CD8-positive, alpha-beta memory T cell (primary cell): ENCODE data around the gene SYNE2. TPM values are rescaled to one million over a fixed set of nuclear protein-coding genes. Genes with fewer than 3 reads are reported as not detected.

ENCODE experiments used
- CTCF ChIA-PET: fragments of 350-600 bp; sonication (Branson Sonifier 250); formaldehyde crosslinking; loops from one replicate; lab custom pipeline; 2021; ENCODE audit warnings: antibody characterized with exemption; lab: Charles Lee
- POLR2A ChIA-PET: fragments of 350-600 bp; sonication (Branson Sonifier 250); formaldehyde crosslinking; loops from one replicate; lab custom pipeline; 2021; ENCODE audit warnings: antibody characterized with exemption; lab: Charles Lee
- DNase-seq, 5 donors: peaks; one replicate each; pipeline versions ENCODE4 v3.0.0 to v3.0.0-alpha.2; 2020 to 2022; ENCODE audit warnings: mixed read lengths in 1 of 5
- H3K27ac ChIP-seq: one replicate; pipeline ENCODE4 v1.7.0; 2013; ENCODE audit warnings: low read depth, mild to moderate bottlenecking, low read length, moderate library complexity
- H3K27me3 ChIP-seq: 2 replicates; pipeline ENCODE4 v1.7.0; 2013; ENCODE audit warnings: low read length, mild to moderate bottlenecking; ENCODE audit not compliant: insufficient read depth, poor library complexity, severe bottlenecking
- H3K36me3 ChIP-seq: 2 replicates; pipeline ENCODE4 v1.7.0; 2013; ENCODE audit warnings: mild to moderate bottlenecking, low read length, moderate library complexity; ENCODE audit not compliant: insufficient read depth
- H3K4me1 ChIP-seq: 2 replicates; pipeline ENCODE4 v1.7.0; 2013; ENCODE audit warnings: mild to moderate bottlenecking, low read length, moderate library complexity; ENCODE audit not compliant: insufficient read depth
- H3K4me3 ChIP-seq: 2 replicates; pipeline ENCODE4 v1.7.0; 2013; ENCODE audit warnings: mild to moderate bottlenecking, low read length
- H3K9me3 ChIP-seq: 2 replicates; pipeline ENCODE4 v1.7.0; 2013; ENCODE audit warnings: mild to moderate bottlenecking, low read length
- H3K27ac Mint-ChIP-seq, 8 donors: one replicate each; pipeline ENCODE4 v1.8.0; 2020 to 2021; ENCODE audit warnings: mixed read lengths in 8 of 8, mild to moderate bottlenecking in 6 of 8, inconsistent platforms in 3 of 8, moderate library complexity in 3 of 8
- H3K27me3 Mint-ChIP-seq, 2 donors: one replicate each; pipeline ENCODE4 v1.8.0; 2020 to 2021; ENCODE audit warnings: mixed read lengths in 2 of 2, mild to moderate bottlenecking in 1 of 2, moderate library complexity in 1 of 2
- H3K36me3 Mint-ChIP-seq, 3 donors: one replicate each; pipeline ENCODE4 v1.8.0; 2020 to 2021; ENCODE audit warnings: mixed read lengths in 3 of 3, inconsistent platforms in 1 of 3, mild to moderate bottlenecking in 1 of 3
- H3K4me1 Mint-ChIP-seq, 3 donors: one replicate each; pipeline ENCODE4 v1.8.0; 2020 to 2021; ENCODE audit warnings: mixed read lengths in 3 of 3, inconsistent platforms in 1 of 3, mild to moderate bottlenecking in 1 of 3
- H3K4me3 Mint-ChIP-seq, 7 donors: one replicate each; pipeline ENCODE4 v1.8.0; 2020 to 2021; ENCODE audit warnings: mixed read lengths in 7 of 7, mild to moderate bottlenecking in 6 of 7, moderate library complexity in 4 of 7, inconsistent platforms in 2 of 7
- H3K9me3 Mint-ChIP-seq, 5 donors: one replicate each; pipeline ENCODE4 v1.8.0; 2020 to 2022; ENCODE audit warnings: mixed read lengths in 5 of 5, mild to moderate bottlenecking in 3 of 5, moderate library complexity in 2 of 5, inconsistent platforms in 1 of 5
- polyA plus RNA-seq: library from polyadenylated mRNA; unstranded; fragments of 300-500 nt; fragmentation: Illumina TruSeq; gene quantifications from one replicate; pipeline ENCODE4 v1.2.3, GENCODE V29; 2021
- total RNA-seq, 2 experiments: library from RNA; stranded (reverse); gene quantifications; one replicate each; pipeline ENCODE4 v1.2.3, GENCODE V29; 2021

SYNE2 gene
- total and polyA plus RNA-seq, 3 experiments from 2014 or later = 45.2 to 104 (median 45.6) TPM

DNA sequence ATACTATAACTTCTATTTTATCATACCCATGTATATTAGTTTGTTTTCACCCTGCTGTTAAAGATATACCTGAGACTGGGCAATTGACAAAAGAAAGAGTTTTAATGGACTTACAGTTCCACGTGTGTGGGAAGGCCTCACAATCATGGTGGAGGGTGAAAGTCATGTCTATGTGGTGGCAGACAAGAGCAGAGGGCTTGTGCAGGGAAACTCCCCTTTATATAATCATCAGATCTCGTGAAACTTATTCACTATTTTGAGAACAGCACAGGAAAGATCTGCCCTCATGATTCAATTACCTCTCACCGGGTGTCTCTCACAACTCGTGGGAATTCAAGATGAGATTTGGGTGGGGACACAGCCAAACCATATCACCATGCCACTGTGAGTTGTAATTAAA lies 135.8 kb downstream of the SYNE2 start:
- Mint-ChIP-seq H3K36me3 (peaks cover 5 to 67% (median 21%) of the 10 kb centered on the region in 3 donors), H3K4me1 (peaks cover 10 to 16% (median 13%) of the 10 kb centered on the region in 3 donors), H3K27ac (peak overlapping the region in 6 of 8 donors; percentile 2 to 78 (median 34)), H3K4me3 (no peak overlapping the region), H3K9me3 (no peaks in the 10 kb centered on the region), H3K27me3 (no peaks in the 10 kb centered on the region)
- Histone ChIP-seq H3K9me3 (no peaks in the 10 kb centered on the region), H3K36me3 (peaks cover 15% of the 10 kb centered on the region), H3K4me3 (no peak overlapping the region), H3K27ac (no peak overlapping the region), H3K4me1 (no peaks in the 10 kb centered on the region), H3K27me3 (no peaks in the 10 kb centered on the region)
- ChIA-PET CTCF (interaction anchor here (0.7 kb wide), 1 partner anchor 11 kb away, joined by 3 read pairs; no protein-coding TSS in a partner anchor), POLR2A (no interaction called here)
- no peak for DNase-seq

DNA sequence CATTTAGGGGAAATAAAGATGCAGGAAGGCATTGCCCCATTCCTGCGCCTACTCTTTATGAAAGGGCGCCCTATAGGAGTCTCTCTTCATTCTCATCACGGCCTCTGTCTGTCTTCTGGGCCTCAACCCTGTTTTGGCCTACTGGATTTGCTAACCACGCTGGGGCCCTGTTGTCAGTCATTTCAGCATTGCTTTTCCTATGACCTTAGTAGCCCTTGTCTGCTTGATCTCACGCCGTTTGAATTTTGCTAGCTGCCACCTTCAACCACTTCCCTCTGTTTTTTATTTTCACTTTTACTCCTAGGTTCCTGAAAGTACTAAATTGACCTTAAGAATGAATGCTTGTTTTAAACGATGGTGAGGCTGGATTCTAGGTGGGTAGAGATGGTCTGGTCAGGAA lies 139.0 kb downstream of the SYNE2 start:
- Histone ChIP-seq H3K27me3 (no peaks in the 10 kb centered on the region), H3K9me3 (no peaks in the 10 kb centered on the region), H3K36me3 (peaks cover 22% of the 10 kb centered on the region), H3K27ac (no peak overlapping the region), H3K4me1 (no peaks in the 10 kb centered on the region), H3K4me3 (no peak overlapping the region)
- Mint-ChIP-seq H3K9me3 (no peaks in the 10 kb centered on the region), H3K27ac (peak overlapping the region in 6 of 8 donors; percentile 31 to 84 (median 66)), H3K4me1 (peaks cover 10 to 16% (median 13%) of the 10 kb centered on the region in 3 donors), H3K4me3 (peak overlapping the region in 1 of 7 donors; percentile 29), H3K36me3 (peaks cover 5 to 77% (median 31%) of the 10 kb centered on the region in 3 donors), H3K27me3 (no peaks in the 10 kb centered on the region)
- no peak for DNase-seq
- POLR2A ChIA-PET = no interaction called here
- CTCF ChIA-PET = interaction anchor here (1.0 kb wide), 1 partner anchor 303 kb away, joined by 3 read pairs; no protein-coding TSS in a partner anchor

DNA sequence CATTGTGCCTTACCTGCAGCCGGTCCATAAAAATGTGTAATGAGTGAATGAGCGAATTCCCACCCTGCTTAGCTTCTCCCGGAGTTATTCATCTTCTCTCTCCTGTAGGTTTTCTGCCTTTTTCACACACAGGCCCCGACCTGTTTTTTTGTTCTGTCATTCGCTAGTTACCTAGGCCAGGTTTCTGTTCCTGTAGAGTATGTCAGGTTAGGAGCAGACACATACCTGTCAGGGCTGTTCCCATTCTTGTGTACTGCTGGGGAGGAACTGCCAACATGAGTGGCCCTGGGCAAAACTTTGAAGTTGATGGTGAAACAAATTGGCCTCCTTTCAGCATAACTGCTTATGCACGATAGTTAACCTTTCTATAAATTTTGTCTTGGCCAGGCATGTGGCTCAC lies 140.1 kb downstream of the SYNE2 start:
- H3K27ac Mint-ChIP-seq = peak overlapping the region in 7 of 8 donors; percentile 1 to 78 (median 71)

GRCh38 chr14:63993992-63994391 lies 141.2 kb downstream of the SYNE2 start:
- Histone ChIP-seq H3K36me3 (peaks cover 35% of the 10 kb centered on the region), H3K27ac (no peak overlapping the region), H3K4me1 (no peaks in the 10 kb centered on the region), H3K4me3 (no peak overlapping the region), H3K27me3 (no peaks in the 10 kb centered on the region), H3K9me3 (no peaks in the 10 kb centered on the region)
- no peaks in the 10 kb centered on the region for H3K9me3 Mint-ChIP-seq
- CTCF ChIA-PET = no interaction called here
- POLR2A ChIA-PET = no interaction called here
- H3K4me3 Mint-ChIP-seq = no peak overlapping the region
- peak overlapping the region in 3 of 8 donors; percentile 18 to 64 (median 61) for H3K27ac Mint-ChIP-seq
- H3K27me3 Mint-ChIP-seq = no peaks in the 10 kb centered on the region
- H3K4me1 Mint-ChIP-seq = peaks cover 8 to 16% (median 10%) of the 10 kb centered on the region in 3 donors
- DNase-seq = peak in 1 of 5 donors; percentile 4
- peaks cover 12 to 84% (median 35%) of the 10 kb centered on the region in 3 donors for H3K36me3 Mint-ChIP-seq

More for the DNA sequence above, 140.1 kb downstream of the SYNE2 start:
- DNase-seq = no peak
- ChIA-PET POLR2A (no interaction called here), CTCF (no interaction called here)
- no peaks in the 10 kb centered on the region for H3K27me3 Mint-ChIP-seq
- peak overlapping the region in 1 of 7 donors; percentile 71 for H3K4me3 Mint-ChIP-seq
- Histone ChIP-seq H3K4me3 (no peak overlapping the region), H3K27ac (no peak overlapping the region), H3K9me3 (no peaks in the 10 kb centered on the region), H3K36me3 (peaks cover 33% of the 10 kb centered on the region), H3K27me3 (no peaks in the 10 kb centered on the region), H3K4me1 (no peaks in the 10 kb centered on the region)
- no peaks in the 10 kb centered on the region for H3K9me3 Mint-ChIP-seq
- H3K36me3 Mint-ChIP-seq = peaks cover 13 to 82% (median 32%) of the 10 kb centered on the region in 3 donors
- peaks cover 8 to 16% (median 10%) of the 10 kb centered on the region in 3 donors for H3K4me1 Mint-ChIP-seq

DNA sequence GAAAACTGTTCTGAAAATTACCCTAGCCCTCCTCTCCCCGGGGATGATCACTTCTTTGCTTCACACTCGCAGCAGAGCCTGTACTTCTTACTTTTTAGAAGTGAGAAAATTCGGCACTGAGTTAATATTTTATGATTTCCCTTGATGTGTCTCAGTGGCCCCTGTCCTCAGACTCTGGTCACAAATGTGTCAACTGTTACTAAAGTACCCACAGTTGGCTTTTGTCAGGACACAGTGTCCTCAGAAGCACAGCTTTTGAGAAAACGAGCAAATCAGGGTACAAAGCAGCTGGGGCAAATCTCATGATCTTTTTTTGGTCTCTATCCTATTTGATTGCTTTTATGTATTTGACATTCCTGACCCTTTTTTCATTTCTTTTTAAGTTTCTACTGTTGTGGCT lies 142.5 kb downstream of the SYNE2 start:
- H3K9me3 ChIP-seq = no peaks in the 10 kb centered on the region
- H3K27ac Mint-ChIP-seq = peak overlapping the region in 4 of 8 donors; percentile 35 to 61 (median 44)
- POLR2A ChIA-PET = no interaction called here
- CTCF ChIA-PET = interaction anchor here (1.0 kb wide), 1 partner anchor 142 kb away, joined by 3 read pairs; the partner anchor contains the start of gene SYNE2
- DNase-seq = no peak
- peaks cover 42% of the 10 kb centered on the region for H3K36me3 ChIP-seq
- H3K27me3 ChIP-seq = no peaks in the 10 kb centered on the region
- no peak overlapping the region for H3K27ac ChIP-seq
- H3K36me3 Mint-ChIP-seq = peaks cover 22 to 90% (median 42%) of the 10 kb centered on the region in 3 donors
- H3K27me3 Mint-ChIP-seq = no peaks in the 10 kb centered on the region
- H3K4me3 Mint-ChIP-seq = no peak overlapping the region
- H3K4me1 ChIP-seq = no peaks in the 10 kb centered on the region
- no peaks in the 10 kb centered on the region for H3K9me3 Mint-ChIP-seq
- H3K4me3 ChIP-seq = no peak overlapping the region
- H3K4me1 Mint-ChIP-seq = peaks cover 8 to 16% (median 10%) of the 10 kb centered on the region in 3 donors

DNA sequence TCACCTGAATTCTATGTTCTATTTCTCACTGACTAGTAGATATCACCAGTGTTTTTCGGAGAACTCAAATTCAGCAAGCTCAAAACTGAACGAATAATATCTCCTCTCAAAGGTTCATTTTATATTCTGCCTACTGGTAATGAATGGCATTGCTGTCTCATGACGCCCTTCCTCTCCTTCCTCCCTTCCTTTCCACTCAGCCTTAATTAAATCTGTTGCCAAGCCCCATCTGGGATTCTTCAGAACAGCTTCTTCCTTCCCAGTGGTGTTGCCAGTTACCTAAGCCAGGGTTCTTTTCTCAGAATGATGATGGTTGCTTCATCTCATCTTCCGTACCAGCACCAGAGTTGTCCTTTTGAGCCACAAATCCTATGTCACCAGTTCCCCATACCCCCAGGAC lies 143.2 kb downstream of the SYNE2 start:
- Histone ChIP-seq H3K9me3 (no peaks in the 10 kb centered on the region), H3K4me3 (no peak overlapping the region), H3K27me3 (no peaks in the 10 kb centered on the region), H3K4me1 (no peaks in the 10 kb centered on the region), H3K27ac (no peak overlapping the region), H3K36me3 (peaks cover 47% of the 10 kb centered on the region)
- ChIA-PET CTCF (no interaction called here), POLR2A (interaction anchor here (0.6 kb wide), 1 partner anchor 38 kb away, joined by 3 read pairs; no protein-coding TSS in a partner anchor)
- H3K4me1 Mint-ChIP-seq = peaks cover 7 to 11% (median 10%) of the 10 kb centered on the region in 3 donors
- peak overlapping the region in 4 of 8 donors; percentile 4 to 73 (median 38) for H3K27ac Mint-ChIP-seq
- H3K4me3 Mint-ChIP-seq = no peak overlapping the region
- no peak for DNase-seq
- H3K36me3 Mint-ChIP-seq = peaks cover 29 to 91% (median 48%) of the 10 kb centered on the region in 3 donors
- H3K27me3 Mint-ChIP-seq = no peaks in the 10 kb centered on the region
- peaks cover 0 to 3% (median 0%) of the 10 kb centered on the region in 5 donors for H3K9me3 Mint-ChIP-seq

DNA sequence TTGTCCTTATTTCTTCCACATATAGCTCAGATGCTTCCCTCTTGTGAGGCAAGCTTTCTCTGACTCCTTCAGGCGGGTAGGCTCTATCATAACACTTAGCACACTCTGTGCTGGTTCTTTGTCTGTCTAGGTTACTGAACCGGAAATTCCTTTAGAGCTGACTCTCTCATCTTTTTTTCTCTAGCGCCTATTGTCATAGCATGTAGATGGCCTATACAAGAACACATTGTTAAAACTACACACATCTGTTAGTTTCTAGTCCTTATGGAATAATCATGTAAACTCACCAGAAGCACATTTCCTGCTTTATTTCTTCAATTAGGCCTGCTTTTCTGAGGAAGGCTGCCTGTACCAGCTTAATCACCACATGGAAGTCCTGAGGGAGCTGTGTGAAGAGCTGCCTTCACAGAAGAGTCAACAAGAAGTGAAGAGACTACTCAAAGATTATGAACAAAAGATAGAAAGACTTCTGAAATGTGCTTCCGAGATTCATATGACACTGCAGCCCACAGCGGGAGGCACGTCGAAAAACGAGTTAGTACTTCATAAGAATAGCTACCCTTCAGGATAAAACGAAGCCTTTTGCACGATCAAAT lies 143.9 kb downstream of the SYNE2 start:
- POLR2A ChIA-PET = interaction anchor here (0.6 kb wide), 1 partner anchor 37 kb away, joined by 3 read pairs; no protein-coding TSS in a partner anchor
- Mint-ChIP-seq H3K27ac (peak overlapping the region in 2 of 8 donors; percentile 2 to 4), H3K4me3 (no peak overlapping the region), H3K36me3 (peaks cover 34 to 91% (median 51%) of the 10 kb centered on the region in 3 donors), H3K4me1 (peaks cover 4 to 7% (median 7%) of the 10 kb centered on the region in 3 donors), H3K27me3 (no peaks in the 10 kb centered on the region), H3K9me3 (peaks cover 0 to 3% (median 0%) of the 10 kb centered on the region in 5 donors)
- peaks cover 48% of the 10 kb centered on the region for H3K36me3 ChIP-seq
- H3K4me1 ChIP-seq = no peaks in the 10 kb centered on the region
- no peaks in the 10 kb centered on the region for H3K27me3 ChIP-seq
- no peak overlapping the region for H3K4me3 ChIP-seq
- no peak for DNase-seq
- no peak overlapping the region for H3K27ac ChIP-seq
- CTCF ChIA-PET = no interaction called here
- no peaks in the 10 kb centered on the region for H3K9me3 ChIP-seq

- Histone ChIP-seq H3K9me3 (no peaks in the 10 kb centered on the region), H3K4me3 (no peak overlapping the region), H3K27ac (no peak overlapping the region), H3K27me3 (no peaks in the 10 kb centered on the region), H3K4me1 (no peaks in the 10 kb centered on the region), H3K36me3 (peaks cover 50% of the 10 kb centered on the region)
- no peaks in the 10 kb centered on the region for H3K27me3 Mint-ChIP-seq
- H3K36me3 Mint-ChIP-seq = peaks cover 49 to 92% (median 60%) of the 10 kb centered on the region in 3 donors
- H3K4me1 Mint-ChIP-seq = peaks cover 0 to 4% (median 1%) of the 10 kb centered on the region in 3 donors
- DNase-seq = no peak
- POLR2A ChIA-PET = no interaction called here
- no peak overlapping the region for H3K27ac Mint-ChIP-seq
- CTCF ChIA-PET = no interaction called here
- H3K4me3 Mint-ChIP-seq = no peak overlapping the region
- peaks cover 0 to 3% (median 0%) of the 10 kb centered on the region in 5 donors for H3K9me3 Mint-ChIP-seq
Observed at GRCh38 chr14:64000749-64001148, 147.9 kb downstream of the SYNE2 start.
